HEK293 (cell line): ENCODE data around the gene SMIM27.

Experiments
- CTCF ChIP-seq: fragments of 450-650 bp; formaldehyde crosslinking; IDR thresholded peaks from 2 replicates; pipeline ENCODE4 v1.5.1; 2016; ENCODE audit warnings: missing biosample characterization, missing genetic modification characterization
- KLF1 ChIP-seq: fragments of 450-650 bp; formaldehyde crosslinking; IDR thresholded peaks from 2 replicates; pipeline ENCODE4 v1.5.1; 2016; ENCODE audit warnings: missing biosample characterization, missing genetic modification characterization
- KLF7 ChIP-seq: fragments of 450-650 bp; formaldehyde crosslinking; IDR thresholded peaks from 2 replicates; pipeline ENCODE4 v1.5.1; 2016; ENCODE audit warnings: missing biosample characterization, missing genetic modification characterization, borderline replicate concordance
- RBAK ChIP-seq: fragments of 450-650 bp; formaldehyde crosslinking; IDR thresholded peaks from 2 replicates; pipeline ENCODE4 v1.5.1; 2016; ENCODE audit warnings: missing biosample characterization, missing genetic modification characterization
- YY1 ChIP-seq: fragments of 450-650 bp; formaldehyde crosslinking; IDR thresholded peaks from 2 replicates; pipeline ENCODE4 v1.5.1; 2018; ENCODE audit warnings: missing biosample characterization, missing genetic modification characterization
- ZBTB1 ChIP-seq: fragments of 450-650 bp; formaldehyde crosslinking; IDR thresholded peaks from 2 replicates; pipeline ENCODE4 v1.5.1; 2016; ENCODE audit warnings: missing biosample characterization, missing genetic modification characterization
- ZFP69B ChIP-seq: fragments of 450-650 bp; formaldehyde crosslinking; IDR thresholded peaks from 2 replicates; pipeline ENCODE4 v1.5.1; 2016; ENCODE audit warnings: missing biosample characterization, missing genetic modification characterization
- ZNF274 ChIP-seq, 2 experiments: fragments of 200-500 bp in 1 of 2; fragments of 450-650 bp in 1 of 2; sonication (Bioruptor generic) in 1 of 2; formaldehyde crosslinking in 1 of 2; IDR thresholded peaks; 2 replicates each; pipeline versions ENCODE4 v1.5.1 to v1.6.1; 2014 to 2016; ENCODE audit warnings: borderline replicate concordance in 1 of 2, inconsistent platforms in 1 of 2, low read length in 1 of 2, missing biosample characterization in 1 of 2, missing genetic modification characterization in 1 of 2
- ZNF416 ChIP-seq: fragments of 450-650 bp; formaldehyde crosslinking; IDR thresholded peaks from 2 replicates; pipeline ENCODE4 v1.5.1; 2016; ENCODE audit warnings: missing biosample characterization, missing genetic modification characterization
- ZNF501 ChIP-seq: fragments of 450-650 bp; formaldehyde crosslinking; IDR thresholded peaks from 2 replicates; pipeline ENCODE4 v1.5.1; 2016; ENCODE audit warnings: missing biosample characterization, missing genetic modification characterization
- ZNF555 ChIP-seq: fragments of 450-650 bp; formaldehyde crosslinking; conservative IDR thresholded peaks from 2 replicates; pipeline ENCODE4 v1.5.1; 2017; ENCODE audit warnings: missing biosample characterization, mild to moderate bottlenecking, missing genetic modification characterization, inconsistent platforms
- ZNF791 ChIP-seq: fragments of 450-650 bp; formaldehyde crosslinking; IDR thresholded peaks from 2 replicates; pipeline ENCODE4 v1.5.1; 2016; ENCODE audit warnings: missing biosample characterization, missing genetic modification characterization

GRCh38 chr9:32525709-32526030 lies 26.5 kb upstream of the SMIM27 start:
- TF ChIP-seq ZNF274 (IDR thresholded peaks at IDR 0.05; ENCODE audit: low read length) (no peak), ZNF274 (tag by site-specific recombination; IDR thresholded peaks at IDR 0.05; ENCODE audit: borderline replicate concordance) (no peak), CTCF (tag by site-specific recombination) (no peak), KLF7 (tag by site-specific recombination) (no peak), ZNF501 (tag by site-specific recombination) (no peak), ZNF791 (no peak), ZNF416 (tag by site-specific recombination) (no peak), ZNF555 (tag by site-specific recombination) (no peak), ZFP69B (tag by site-specific recombination) (no peak), RBAK (tag by site-specific recombination) (no peak), YY1 (tag by site-specific recombination) (no peak), ZBTB1 (no peak), KLF1 (tag by site-specific recombination) (no peak)
